HL-60 (cell line): ENCODE results near the gene TFAP2E.

Source experiments
- CTCF ChIP-seq: IDR thresholded peaks from one replicate; pipeline ENCODE4 v1.5.1; 2011; ENCODE audit warnings: low read length, control low read depth, inconsistent platforms; ENCODE audit not compliant: insufficient read depth
- POLR2AphosphoS5 ChIP-seq: IDR thresholded peaks from 2 replicates; pipeline ENCODE4 v1.6.1; 2012; ENCODE audit warnings: low read depth

DNA sequence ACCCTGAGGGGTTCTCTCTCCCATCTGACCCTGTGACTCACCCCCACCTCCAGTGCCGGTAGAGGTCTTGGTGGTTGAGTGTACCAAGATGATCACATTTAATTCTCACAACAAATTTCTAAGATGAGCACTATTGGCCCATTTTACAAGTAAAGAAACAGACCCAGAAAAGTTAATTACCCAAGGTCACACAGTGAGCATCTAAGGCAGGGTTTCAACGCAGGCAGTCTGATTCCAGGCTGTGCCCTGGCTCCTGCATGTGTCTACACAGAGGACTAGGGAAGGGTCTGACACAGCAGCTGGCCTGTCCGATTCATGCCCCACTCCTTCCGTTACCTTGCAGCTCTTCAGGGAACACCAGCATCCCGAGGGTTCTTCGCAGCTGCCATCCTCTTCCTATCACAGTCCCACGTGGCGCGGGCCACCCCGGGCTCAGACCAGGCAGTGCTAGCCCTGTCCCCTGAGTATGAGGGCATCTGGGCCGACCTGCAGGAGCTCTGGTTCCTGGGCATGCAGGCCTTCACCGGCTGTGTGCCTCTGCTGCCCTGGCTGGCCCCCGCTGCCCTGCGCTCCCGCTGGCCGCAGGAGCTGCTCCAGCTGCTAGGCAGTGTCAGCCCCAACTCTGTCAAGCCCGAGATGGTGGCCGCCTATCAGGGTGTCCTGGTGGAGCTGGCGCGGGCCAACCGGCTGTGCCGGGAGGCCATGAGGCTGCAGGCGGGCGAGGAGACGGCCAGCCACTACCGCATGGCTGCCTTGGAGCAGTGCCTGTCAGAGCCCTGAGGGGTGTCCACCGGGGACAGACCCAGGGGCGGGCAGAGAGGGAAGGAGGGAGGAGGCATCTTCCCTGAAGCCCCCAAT lies 8.0 kb upstream of the TFAP2E start:
- TF ChIP-seq POLR2AphosphoS5 (no peak), CTCF (no peak)
